ENCODE measurements around the gene PTPN13.

GRCh38 chr4:86762649-86763048 is 168.5 kb downstream of the PTPN13 start:
- no peak for TF ChIP-seq CTCF (conservative IDR thresholded peaks at IDR 0.05; ENCODE audit: low read depth, low read length)
- TF ChIP-seq EZH2 (IDR thresholded peaks at IDR 0.05; ENCODE audit: low read length, unreplicated experiment): no peak
- no peak for TF ChIP-seq EZH2phosphoT487 (IDR thresholded peaks at IDR 0.05; ENCODE audit: borderline replicate concordance, low read length)
